Measurements from ENCODE around the gene TTLL11. TPM values are rescaled to one million over a fixed set of nuclear protein-coding genes. Genes with fewer than 3 reads are reported as not detected.

The TTLL11 gene
- total RNA-seq, 3 donors from 2014 or later: 6.0 to 22.2 (median 6.4) TPM

- Histone ChIP-seq H3K4me1 (ENCODE audit: low read depth) (no peaks in the 10 kb centered on the region), H3K9me3 (no peaks in the 10 kb centered on the region), H3K4me3 (no peak overlapping the region), H3K36me3 (ENCODE audit: low read depth) (no peaks in the 10 kb centered on the region)
- no peak for ATAC-seq
- DNase-seq: no peak
- intact Hi-C loops (cut with DNase I, micrococcal nuclease): no loop called here
- TF ChIP-seq CTCF (IDR thresholded peaks at IDR 0.05): no peak
These were observed 209.6 kb downstream of the TTLL11 start for GRCh38 chr9:121883281-121884056.

- intact Hi-C loops (cut with DNase I, micrococcal nuclease): no loop called here
- no peak overlapping the region for H3K4me3 ChIP-seq
- H3K4me1 ChIP-seq (ENCODE audit: low read depth): no peaks in the 10 kb centered on the region
- no peak for TF ChIP-seq CTCF (IDR thresholded peaks at IDR 0.05)
- DNase-seq (no peak), ATAC-seq (no peak)
- H3K9me3 ChIP-seq: no peaks in the 10 kb centered on the region
- H3K36me3 ChIP-seq (ENCODE audit: low read depth): no peaks in the 10 kb centered on the region
These were observed 211.1 kb downstream of the TTLL11 start for GRCh38 chr9:121881920-121882500.

- H3K4me3 ChIP-seq: no peak overlapping the region
- no peak for DNase-seq
- TF ChIP-seq CTCF (IDR thresholded peaks at IDR 0.05): no peak
- no peak for ATAC-seq
- H3K36me3 ChIP-seq (ENCODE audit: low read depth): no peaks in the 10 kb centered on the region
- no peaks in the 10 kb centered on the region for H3K4me1 ChIP-seq (ENCODE audit: low read depth)
- intact Hi-C loops (cut with DNase I, micrococcal nuclease): no loop called here
- no peaks in the 10 kb centered on the region for H3K9me3 ChIP-seq
These were observed 212.7 kb downstream of the TTLL11 start for GRCh38 chr9:121880343-121880898.

- Histone ChIP-seq H3K4me1 (ENCODE audit: low read depth) (no peaks in the 10 kb centered on the region), H3K9me3 (no peaks in the 10 kb centered on the region), H3K36me3 (ENCODE audit: low read depth) (no peaks in the 10 kb centered on the region), H3K4me3 (no peak overlapping the region)
- no peak for TF ChIP-seq CTCF (IDR thresholded peaks at IDR 0.05)
- no peak for DNase-seq
- intact Hi-C loops (cut with DNase I, micrococcal nuclease): no loop called here
- no peak for ATAC-seq
These were observed 214.8 kb downstream of the TTLL11 start for GRCh38 chr9:121878271-121878822.

- no peak for TF ChIP-seq CTCF (IDR thresholded peaks at IDR 0.05)
- intact Hi-C loops (cut with DNase I, micrococcal nuclease): no loop called here
- ATAC-seq (no peak), DNase-seq (no peak)
- no peaks in the 10 kb centered on the region for H3K4me1 ChIP-seq (ENCODE audit: low read depth)
- no peaks in the 10 kb centered on the region for H3K36me3 ChIP-seq (ENCODE audit: low read depth)
- no peak overlapping the region for H3K4me3 ChIP-seq
- no peaks in the 10 kb centered on the region for H3K9me3 ChIP-seq
These were observed 216.3 kb downstream of the TTLL11 start for GRCh38 chr9:121876658-121877271.

All from mucosa of descending colon (tissue), 3 donors.